ENCODE data around the gene CCL20. TPM values are rescaled to one million over a fixed set of nuclear protein-coding genes. Genes with fewer than 3 reads are reported as not detected.

Gene CCL20
- total and polyA plus RNA-seq, 2 of the 13 experiments (the other 11 are each of a cell fraction or from before 2014, with no cell fraction given) = 223 to 903 TPM

DNA sequence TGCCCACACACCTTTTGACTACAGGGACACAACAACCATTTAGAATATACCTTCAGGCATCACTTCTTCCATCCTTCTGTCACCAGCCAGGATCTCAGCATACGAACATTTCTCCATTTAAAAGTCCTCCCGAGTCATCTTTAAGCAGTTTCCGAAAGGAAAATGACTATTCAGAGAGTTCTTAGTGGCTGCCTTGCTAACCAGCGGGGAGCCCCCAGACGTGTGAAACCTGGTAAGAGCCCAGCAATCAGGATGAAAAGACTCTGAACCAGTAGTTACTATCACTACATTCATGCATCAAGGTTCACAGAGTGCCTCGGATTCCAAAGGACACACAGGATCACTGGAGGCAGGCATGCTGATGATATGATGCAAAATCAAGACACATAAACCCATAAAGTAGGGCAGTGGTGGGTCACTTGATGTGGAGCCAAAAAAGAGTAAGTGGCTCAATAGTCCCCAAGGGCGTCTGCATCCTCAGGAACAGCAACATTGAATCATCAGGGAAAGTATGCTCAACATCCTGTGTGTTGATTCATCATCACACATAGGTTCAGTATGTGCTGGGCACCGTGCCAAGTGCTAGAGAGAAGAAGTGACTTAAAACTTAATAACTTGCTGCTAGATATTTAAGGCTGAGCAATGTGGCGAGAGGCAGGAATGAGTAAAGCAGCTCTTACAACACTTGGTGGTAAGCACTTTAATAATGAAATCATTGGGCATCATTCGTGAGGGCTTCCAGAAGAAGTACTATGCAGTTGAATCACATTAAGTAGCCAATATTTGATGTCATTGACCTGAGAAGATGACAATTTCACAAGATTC is 4.4 kb downstream of the CCL20 start (continued):
- TF ChIP-seq, protein P1, sequence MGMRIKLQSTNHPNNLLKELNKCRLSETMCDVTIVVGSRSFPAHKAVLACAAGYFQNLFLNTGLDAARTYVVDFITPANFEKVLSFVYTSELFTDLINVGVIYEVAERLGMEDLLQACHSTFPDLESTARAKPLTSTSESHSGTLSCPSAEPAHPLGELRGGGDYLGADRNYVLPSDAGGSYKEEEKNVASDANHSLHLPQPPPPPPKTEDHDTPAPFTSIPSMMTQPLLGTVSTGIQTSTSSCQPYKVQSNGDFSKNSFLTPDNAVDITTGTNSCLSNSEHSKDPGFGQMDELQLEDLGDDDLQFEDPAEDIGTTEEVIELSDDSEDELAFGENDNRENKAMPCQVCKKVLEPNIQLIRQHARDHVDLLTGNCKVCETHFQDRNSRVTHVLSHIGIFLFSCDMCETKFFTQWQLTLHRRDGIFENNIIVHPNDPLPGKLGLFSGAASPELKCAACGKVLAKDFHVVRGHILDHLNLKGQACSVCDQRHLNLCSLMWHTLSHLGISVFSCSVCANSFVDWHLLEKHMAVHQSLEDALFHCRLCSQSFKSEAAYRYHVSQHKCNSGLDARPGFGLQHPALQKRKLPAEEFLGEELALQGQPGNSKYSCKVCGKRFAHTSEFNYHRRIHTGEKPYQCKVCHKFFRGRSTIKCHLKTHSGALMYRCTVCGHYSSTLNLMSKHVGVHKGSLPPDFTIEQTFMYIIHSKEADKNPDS (CRISPR knock-in tag; IDR thresholded peaks at IDR 0.05) = no peak
- TF ChIP-seq ARID2 (CRISPR knock-in tag; IDR thresholded peaks at IDR 0.05; ENCODE audit: borderline replicate concordance) (peak; percentile 53), ZNF724P (CRISPR knock-in tag; IDR thresholded peaks at IDR 0.05; ENCODE audit: borderline replicate concordance) (no peak), NFE2L1 (CRISPR knock-in tag; IDR thresholded peaks at IDR 0.05; ENCODE audit: borderline replicate concordance) (no peak), ZSCAN21 (CRISPR knock-in tag; IDR thresholded peaks at IDR 0.05; ENCODE audit: borderline replicate concordance) (peak; percentile 49), ZNF550 (CRISPR knock-in tag; IDR thresholded peaks at IDR 0.05; ENCODE audit: borderline replicate concordance) (no peak), ZNF674 (CRISPR knock-in tag; IDR thresholded peaks at IDR 0.05; ENCODE audit: low read depth) (no peak), ZNF234 (CRISPR knock-in tag; conservative IDR thresholded peaks at IDR 0.05) (no peak), TOPORS (CRISPR knock-in tag; IDR thresholded peaks at IDR 0.05) (no peak; the same call in 1 of the 2 replicates)
- TF ChIP-seq, protein P2, sequence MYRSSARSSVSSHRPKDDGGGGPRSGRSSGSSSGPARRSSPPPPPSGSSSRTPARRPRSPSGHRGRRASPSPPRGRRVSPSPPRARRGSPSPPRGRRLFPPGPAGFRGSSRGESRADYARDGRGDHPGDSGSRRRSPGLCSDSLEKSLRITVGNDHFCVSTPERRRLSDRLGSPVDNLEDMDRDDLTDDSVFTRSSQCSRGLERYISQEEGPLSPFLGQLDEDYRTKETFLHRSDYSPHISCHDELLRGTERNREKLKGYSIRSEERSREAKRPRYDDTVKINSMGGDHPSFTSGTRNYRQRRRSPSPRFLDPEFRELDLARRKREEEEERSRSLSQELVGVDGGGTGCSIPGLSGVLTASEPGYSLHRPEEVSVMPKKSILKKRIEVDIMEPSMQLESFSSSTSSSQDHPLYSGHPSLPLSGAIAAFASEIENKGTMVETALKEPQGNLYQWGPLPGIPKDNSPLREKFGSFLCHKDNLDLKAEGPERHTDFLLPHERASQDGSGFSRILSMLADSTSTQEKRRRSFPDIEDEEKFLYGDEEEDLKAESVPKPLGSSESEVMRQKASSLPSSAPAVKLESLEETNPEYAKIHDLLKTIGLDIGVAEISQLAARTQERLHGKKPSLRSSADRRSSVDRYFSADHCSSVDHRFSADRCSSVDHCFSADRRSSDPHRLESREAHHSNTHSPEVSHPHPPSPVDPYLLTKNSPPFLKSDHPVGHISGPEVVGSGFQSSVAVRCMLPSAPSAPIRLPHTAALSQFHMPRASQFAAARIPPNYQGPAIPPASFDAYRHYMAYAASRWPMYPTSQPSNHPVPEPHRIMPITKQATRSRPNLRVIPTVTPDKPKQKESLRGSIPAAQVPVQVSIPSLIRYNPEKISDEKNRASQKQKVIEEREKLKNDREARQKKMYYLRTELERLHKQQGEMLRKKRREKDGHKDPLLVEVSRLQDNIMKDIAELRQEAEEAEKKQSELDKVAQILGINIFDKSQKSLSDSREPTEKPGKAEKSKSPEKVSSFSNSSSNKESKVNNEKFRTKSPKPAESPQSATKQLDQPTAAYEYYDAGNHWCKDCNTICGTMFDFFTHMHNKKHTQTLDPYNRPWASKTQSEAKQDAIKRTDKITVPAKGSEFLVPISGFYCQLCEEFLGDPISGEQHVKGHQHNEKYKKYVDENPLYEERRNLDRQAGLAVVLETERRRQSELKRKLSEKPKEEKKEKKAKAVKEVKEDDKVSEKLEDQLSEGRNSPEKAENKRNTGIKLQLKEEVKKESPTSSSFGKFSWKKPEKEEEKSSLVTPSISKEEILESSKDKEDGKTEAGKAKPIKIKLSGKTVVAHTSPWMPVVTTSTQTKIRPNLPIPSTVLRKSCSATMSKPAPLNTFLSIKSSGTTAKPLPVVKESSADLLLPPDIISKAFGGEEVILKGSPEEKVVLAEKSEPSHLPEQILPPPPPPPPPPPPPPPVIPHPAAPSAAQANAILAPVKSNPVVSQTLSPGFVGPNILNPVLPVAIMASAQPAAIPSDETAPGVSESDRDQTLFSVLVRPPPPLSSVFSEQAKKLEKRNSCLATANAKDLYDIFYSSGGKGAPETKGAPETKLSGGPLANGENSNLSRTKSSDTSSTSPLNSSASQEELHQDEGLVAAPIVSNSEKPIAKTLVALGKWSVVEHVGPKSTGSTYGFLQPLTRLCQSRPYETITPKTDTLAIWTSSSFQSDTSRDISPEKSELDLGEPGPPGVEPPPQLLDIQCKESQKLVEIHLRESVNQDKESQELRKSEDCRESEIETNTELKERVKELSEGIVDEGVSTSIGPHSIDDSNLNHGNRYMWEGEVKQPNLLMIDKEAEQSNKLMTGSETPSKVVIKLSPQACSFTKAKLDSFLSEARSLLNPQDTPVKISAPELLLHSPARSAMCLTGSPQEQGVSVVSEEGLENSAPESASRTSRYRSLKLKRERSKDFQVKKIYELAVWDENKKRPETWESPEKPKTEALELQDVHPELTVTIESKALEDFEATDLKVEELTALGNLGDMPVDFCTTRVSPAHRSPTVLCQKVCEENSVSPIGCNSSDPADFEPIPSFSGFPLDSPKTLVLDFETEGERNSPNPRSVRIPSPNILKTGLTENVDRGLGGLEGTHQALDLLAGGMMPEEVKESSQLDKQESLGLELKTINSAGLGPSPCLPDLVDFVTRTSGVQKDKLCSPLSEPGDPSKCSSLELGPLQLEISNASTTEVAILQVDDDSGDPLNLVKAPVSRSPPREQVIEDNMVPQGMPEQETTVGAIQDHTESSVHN (CRISPR knock-in tag; IDR thresholded peaks at IDR 0.05) = no peak
- TF ChIP-seq, protein P3, sequence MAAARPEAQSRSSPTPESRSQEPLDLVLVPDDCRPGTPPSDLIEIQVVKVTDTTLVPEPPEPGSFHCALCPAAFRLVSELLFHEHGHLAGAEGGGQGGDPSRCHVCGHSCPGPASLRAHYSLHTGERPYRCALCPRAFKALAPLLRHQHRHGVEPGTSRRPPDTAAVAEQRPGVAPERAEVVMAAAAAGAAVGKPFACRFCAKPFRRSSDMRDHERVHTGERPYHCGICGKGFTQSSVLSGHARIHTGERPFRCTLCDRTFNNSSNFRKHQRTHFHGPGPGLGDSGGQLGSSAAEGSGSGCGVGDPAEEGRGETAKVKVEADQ (CRISPR knock-in tag; IDR thresholded peaks at IDR 0.05; ENCODE audit: borderline replicate concordance) = no peak; the same call in 1 of the 2 replicates
- TF ChIP-seq, protein P4, sequence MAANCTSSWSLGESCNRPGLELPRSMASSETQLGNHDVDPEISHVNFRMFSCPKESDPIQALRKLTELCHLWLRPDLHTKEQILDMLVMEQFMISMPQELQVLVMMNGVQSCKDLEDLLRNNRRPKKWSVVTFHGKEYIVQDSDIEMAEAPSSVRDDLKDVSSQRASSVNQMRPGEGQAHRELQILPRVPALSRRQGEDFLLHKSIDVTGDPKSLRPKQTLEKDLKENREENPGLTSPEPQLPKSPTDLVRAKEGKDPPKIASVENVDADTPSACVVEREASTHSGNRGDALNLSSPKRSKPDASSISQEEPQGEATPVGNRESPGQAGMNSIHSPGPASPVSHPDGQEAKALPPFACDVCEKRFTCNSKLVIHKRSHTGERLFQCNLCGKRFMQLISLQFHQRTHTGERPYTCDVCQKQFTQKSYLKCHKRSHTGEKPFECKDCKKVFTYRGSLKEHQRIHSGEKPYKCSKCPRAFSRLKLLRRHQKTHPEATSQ (CRISPR knock-in tag; IDR thresholded peaks at IDR 0.05; ENCODE audit: borderline replicate concordance) = no peak
- TF ChIP-seq, protein P5, sequence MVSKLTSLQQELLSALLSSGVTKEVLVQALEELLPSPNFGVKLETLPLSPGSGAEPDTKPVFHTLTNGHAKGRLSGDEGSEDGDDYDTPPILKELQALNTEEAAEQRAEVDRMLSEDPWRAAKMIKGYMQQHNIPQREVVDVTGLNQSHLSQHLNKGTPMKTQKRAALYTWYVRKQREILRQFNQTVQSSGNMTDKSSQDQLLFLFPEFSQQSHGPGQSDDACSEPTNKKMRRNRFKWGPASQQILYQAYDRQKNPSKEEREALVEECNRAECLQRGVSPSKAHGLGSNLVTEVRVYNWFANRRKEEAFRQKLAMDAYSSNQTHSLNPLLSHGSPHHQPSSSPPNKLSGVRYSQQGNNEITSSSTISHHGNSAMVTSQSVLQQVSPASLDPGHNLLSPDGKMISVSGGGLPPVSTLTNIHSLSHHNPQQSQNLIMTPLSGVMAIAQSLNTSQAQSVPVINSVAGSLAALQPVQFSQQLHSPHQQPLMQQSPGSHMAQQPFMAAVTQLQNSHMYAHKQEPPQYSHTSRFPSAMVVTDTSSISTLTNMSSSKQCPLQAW (CRISPR knock-in tag; IDR thresholded peaks at IDR 0.05) = no peak
